HepG2 (cell line): Measurements from ENCODE around the gene ASB9. TPM values are rescaled to one million over a fixed set of nuclear protein-coding genes. Genes with fewer than 3 reads are reported as not detected.

Experiments used
- ATAC-seq: fragments of 200-7000 bp; cut with Tn5 transposase; 3 replicates; pipeline ENCODE4 v1.9.1; 2020; ENCODE audit warnings: mild to moderate bottlenecking, moderate library complexity
- BruUV-seq: library from RNA; stranded (reverse); fragments of 400-500 nt; replicated peaks from 2 replicates; lab custom pipeline; 2021; lab: Mats Ljungman, UMichigan
- CTCF ChIA-PET: fragments of 300-600 bp; formaldehyde crosslinking; extraction: SDS; loops from one replicate; lab custom pipeline; 2021; ENCODE audit warnings: low total read pairs, inconsistent platforms, low intra/inter-chr PET ratio; lab: Yijun Ruan, JAX
- POLR2A ChIA-PET: fragments of 350-600 bp; sonication (Branson Sonifier 250); formaldehyde crosslinking; loops from one replicate; lab custom pipeline; 2020; ENCODE audit warnings: antibody characterized with exemption, inconsistent platforms; lab: Yijun Ruan, JAX
- DNase-seq: peaks from one replicate; pipeline ENCODE4 v3.0.0-alpha.2; 2015; ENCODE audit warnings: low spot score
- FAIRE-seq: peaks from 3 replicates; lab custom pipeline; 2011; peaks lifted over from hg19 to GRCh38; lab: Jason Lieb, UNC
- H2AFZ ChIP-seq: one replicate; pipeline ENCODE4 v1.6.1; 2011; ENCODE audit warnings: low read length, inconsistent platforms
- H3K27ac ChIP-seq: fragments of 300-600 bp; 3 replicates; pipeline ENCODE4 v1.8.0; 2011; ENCODE audit warnings: mixed run types, mild to moderate bottlenecking, mixed read lengths, low read length, inconsistent platforms; ENCODE audit not compliant: insufficient read depth; ENCODE audit errors: extremely low read length
- H3K27me3 ChIP-seq, 2 experiments: fragments of 200-600 bp in 1 of 2; 2 replicates in 1 of 2; 3 replicates in 1 of 2; pipeline versions ENCODE4 v1.6.0 to v1.8.0; 2011; ENCODE audit warnings: low read length in 2 of 2, mild to moderate bottlenecking in 2 of 2, moderate library complexity in 2 of 2, inconsistent platforms in 1 of 2; ENCODE audit not compliant: insufficient read depth in 2 of 2, control insufficient read depth in 1 of 2
- H3K36me3 ChIP-seq, 2 experiments: fragments of 200-600 bp in 1 of 2; replicated peaks in 1 of 2; 2 replicates in 1 of 2; 3 replicates in 1 of 2; pipeline versions ENCODE4 v1.5.1 to v1.8.0; 2011; ENCODE audit warnings: low read length in 2 of 2, inconsistent platforms in 1 of 2; ENCODE audit not compliant: insufficient read depth in 2 of 2, control insufficient read depth in 1 of 2
- H3K4me1 ChIP-seq: 2 replicates; pipeline ENCODE4 v1.5.1; 2012; ENCODE audit warnings: low read length, inconsistent platforms; ENCODE audit not compliant: insufficient read depth
- H3K4me2 ChIP-seq: 2 replicates; pipeline ENCODE4 v1.6.0; 2011; ENCODE audit warnings: low read depth, low read length, inconsistent platforms
- H3K4me3 ChIP-seq, 3 experiments: fragments of 200-600 bp in 1 of 3; sonication (generic), shearing (Covaris generic) in 1 of 3; replicated peaks in 1 of 3; 2 replicates each; pipeline ENCODE4 v1.5.1; 2011 to 2016; ENCODE audit warnings: low read length in 3 of 3, inconsistent platforms in 2 of 3, low read depth in 2 of 3, mild to moderate bottlenecking in 2 of 3, control low read depth in 1 of 3, mixed read lengths in 1 of 3; ENCODE audit not compliant: insufficient read depth in 1 of 3
- H3K79me2 ChIP-seq: one replicate; pipeline ENCODE4 v1.6.1; 2011; ENCODE audit warnings: low read length, inconsistent platforms; ENCODE audit not compliant: insufficient read depth
- H3K9ac ChIP-seq: 2 replicates; pipeline ENCODE4 v1.6.0; 2011; ENCODE audit warnings: mild to moderate bottlenecking, low read depth, low read length, inconsistent platforms; ENCODE audit not compliant: insufficient read depth
- H3K9me3 ChIP-seq: 2 replicates; pipeline ENCODE4 v1.5.1; 2012; ENCODE audit warnings: mild to moderate bottlenecking, low read length
- H4K20me1 ChIP-seq: 2 replicates; pipeline ENCODE4 v1.6.0; 2011; ENCODE audit warnings: inconsistent platforms, mild to moderate bottlenecking, low read length, moderate library complexity; ENCODE audit not compliant: insufficient read depth
- HINFP ChIP-seq: sonication (generic); formaldehyde crosslinking; IDR thresholded peaks from 2 replicates; pipeline ENCODE4 v1.4.0; 2020; ENCODE audit warnings: low read depth, mild to moderate bottlenecking, missing genetic modification reagents
- NKX3-1 ChIP-seq: sonication (generic); formaldehyde crosslinking; IDR thresholded peaks from 2 replicates; pipeline ENCODE4 v1.5.0; 2020; ENCODE audit warnings: missing genetic modification reagents
- TBL1XR1 ChIP-seq: fragments of 150-350 bp; IDR thresholded peaks from 2 replicates; pipeline ENCODE4 v1.6.1; 2014; ENCODE audit warnings: borderline replicate concordance, low read length; ENCODE audit not compliant: partially characterized antibody
- U2AF2 ChIP-seq: fragments of 200-400 bp; formaldehyde crosslinking; IDR thresholded peaks from 2 replicates; pipeline ENCODE4 v1.6.1; 2017; ENCODE audit warnings: low read depth, mild to moderate bottlenecking, low read length
- ZNF17 ChIP-seq: sonication (generic); formaldehyde crosslinking; IDR thresholded peaks from 2 replicates; pipeline ENCODE4 v1.5.0; 2020; ENCODE audit warnings: mild to moderate bottlenecking, missing genetic modification reagents
- ZNF782 ChIP-seq: sonication (generic); formaldehyde crosslinking; IDR thresholded peaks from 2 replicates; pipeline ENCODE4 v1.4.0; 2020; ENCODE audit warnings: missing genetic modification reagents, mild to moderate bottlenecking, borderline replicate concordance
- ZNF790 ChIP-seq: sonication (generic); formaldehyde crosslinking; IDR thresholded peaks from 2 replicates; pipeline ENCODE4 v1.8.0; 2022; ENCODE audit warnings: missing genetic modification reagents, mild to moderate bottlenecking, borderline replicate concordance
- WGBS: methylation state at CpG from one replicate; pipeline ENCODE4 v1.1.6; 2017; ENCODE audit warnings: low lambda C conversion rate; 5-methylcytosine and 5-hydroxymethylcytosine counted together
- in situ Hi-C: cut with HindIII; loops from 2 replicates; pipeline ENCODE4 v1.10.0; 2017; ENCODE audit warnings: low pct_unique_long_range_greater_than_20kb; ENCODE audit not compliant: extremely low pct_ligation_motif_present
- intact Hi-C: fragments of 100-400 bp; cut with micrococcal nuclease; formaldehyde crosslinking; loops from one replicate; pipeline ENCODE4 v1.10.0; 2022; ENCODE audit not compliant: unreplicated experiment
- polyA plus RNA-seq, 8 experiments: library from polyadenylated mRNA; depleted of rRNA in 3 of 8; stranded (reverse) in 7 of 8; unstranded in 1 of 8; fragments of >200 nt; fragmentation: Illumina TruSeq in 4 of 8; extraction: Trizol in 4 of 8; gene quantifications; 2 replicates each; pipeline versions ENCODE4 v1.2.1 to v1.2.3, GENCODE V29; 2011 to 2016; ENCODE audit warnings: low read depth in 4 of 8, missing spikeins in 1 of 8, mixed read lengths in 1 of 8; ENCODE audit not compliant: insufficient read depth in 1 of 8
- total RNA-seq, 5 experiments: library from RNA; depleted of rRNA; stranded (reverse); fragments of >200 nt; fragmentation: Illumina TruSeq; extraction: Trizol; gene quantifications; 2 replicates each; pipeline ENCODE4 v1.2.3, GENCODE V29; 2016; ENCODE audit warnings: low read depth in 1 of 5
- TF ChIP-seq, protein P1 (sequence below): sonication (generic); formaldehyde crosslinking; conservative IDR thresholded peaks from 2 replicates; pipeline ENCODE4 v1.8.0; 2022; ENCODE audit warnings: missing genetic modification reagents
- TF ChIP-seq, protein P2 (sequence below): sonication (generic); formaldehyde crosslinking; IDR thresholded peaks from 2 replicates; pipeline ENCODE4 v1.8.1; 2023; ENCODE audit warnings: mild to moderate bottlenecking, missing genetic modification reagents
- TF ChIP-seq, protein P3 (sequence below): sonication (generic); formaldehyde crosslinking; IDR thresholded peaks from 2 replicates; pipeline ENCODE4 v1.9.0; 2022; ENCODE audit warnings: low read depth, missing genetic modification reagents
- TF ChIP-seq, protein P4 (sequence below): sonication (generic); formaldehyde crosslinking; IDR thresholded peaks from 2 replicates; pipeline ENCODE4 v1.4.0; 2020; ENCODE audit warnings: mild to moderate bottlenecking, missing genetic modification reagents
- TF ChIP-seq, protein P5 (sequence below): sonication (generic); formaldehyde crosslinking; IDR thresholded peaks from 2 replicates; pipeline ENCODE4 v1.8.1; 2022; ENCODE audit warnings: low read depth, mild to moderate bottlenecking, missing genetic modification reagents

Gene ASB9
- total and polyA plus RNA-seq, 2 of the 13 experiments (the other 11 are each of a cell fraction or from before 2014, with no cell fraction given) = 4.2 to 13.8 TPM

- TF ChIP-seq ZNF782 (CRISPR knock-in tag) (no peak), TBL1XR1 (no peak)
- TF ChIP-seq, protein P1, sequence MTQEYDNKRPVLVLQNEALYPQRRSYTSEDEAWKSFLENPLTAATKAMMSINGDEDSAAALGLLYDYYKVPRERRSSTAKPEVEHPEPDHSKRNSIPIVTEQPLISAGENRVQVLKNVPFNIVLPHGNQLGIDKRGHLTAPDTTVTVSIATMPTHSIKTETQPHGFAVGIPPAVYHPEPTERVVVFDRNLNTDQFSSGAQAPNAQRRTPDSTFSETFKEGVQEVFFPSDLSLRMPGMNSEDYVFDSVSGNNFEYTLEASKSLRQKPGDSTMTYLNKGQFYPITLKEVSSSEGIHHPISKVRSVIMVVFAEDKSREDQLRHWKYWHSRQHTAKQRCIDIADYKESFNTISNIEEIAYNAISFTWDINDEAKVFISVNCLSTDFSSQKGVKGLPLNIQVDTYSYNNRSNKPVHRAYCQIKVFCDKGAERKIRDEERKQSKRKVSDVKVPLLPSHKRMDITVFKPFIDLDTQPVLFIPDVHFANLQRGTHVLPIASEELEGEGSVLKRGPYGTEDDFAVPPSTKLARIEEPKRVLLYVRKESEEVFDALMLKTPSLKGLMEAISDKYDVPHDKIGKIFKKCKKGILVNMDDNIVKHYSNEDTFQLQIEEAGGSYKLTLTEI (CRISPR knock-in tag) = no peak
These were observed 61.9 kb downstream of the ASB9 start (continued) for GRCh38 chrX:15207994-15208393.

DNA sequence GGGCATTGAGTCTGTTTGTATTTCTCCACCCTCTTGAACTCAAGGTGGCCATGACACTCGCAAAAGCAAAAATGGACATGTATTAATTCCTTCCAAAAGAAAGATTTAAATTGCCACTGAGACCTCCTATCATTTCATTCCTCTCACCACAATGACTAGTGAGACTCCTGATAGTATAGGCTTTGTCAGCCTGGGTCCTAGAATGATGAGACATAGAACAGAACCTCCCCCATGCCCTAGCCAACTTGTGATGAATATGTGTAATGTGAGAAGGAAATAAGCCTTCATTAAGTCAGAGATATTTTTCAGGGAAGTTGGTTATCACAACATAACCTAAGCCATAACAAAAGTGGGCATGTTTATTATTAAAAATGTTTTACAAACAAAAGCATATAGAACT lies 62.5 kb downstream of the ASB9 start:
- no peaks in the 10 kb centered on the region for H3K27me3 ChIP-seq
- CTCF ChIA-PET = no interaction called here
- in situ Hi-C loops = no loop called here
- H3K9ac ChIP-seq = no peak overlapping the region
- no peaks in the 10 kb centered on the region for H3K4me1 ChIP-seq
- FAIRE-seq (no peak), DNase-seq (no peak), ATAC-seq (no peak)
- no peak overlapping the region for H3K4me3 ChIP-seq
- no peaks in the 10 kb centered on the region for H3K36me3 ChIP-seq
- 6% methylated on average over 1 of the region's 1 CpG for WGBS
- BruUV-seq = no TSS peak
- intact Hi-C loops = no loop called here
- no peaks in the 10 kb centered on the region for H3K9me3 ChIP-seq
- POLR2A ChIA-PET = no interaction called here
- H4K20me1 ChIP-seq = no peaks in the 10 kb centered on the region
- no peak overlapping the region for H3K4me2 ChIP-seq
- no peak overlapping the region for H2AFZ ChIP-seq
- no peaks in the 10 kb centered on the region for H3K79me2 ChIP-seq
- H3K27ac ChIP-seq = no peak overlapping the region
- TF ChIP-seq ZNF790 = no peak
- TF ChIP-seq ZNF17 = no peak
- TF ChIP-seq HINFP (CRISPR knock-in tag) = no peak
- no peak for TF ChIP-seq U2AF2
- TF ChIP-seq, protein P2, sequence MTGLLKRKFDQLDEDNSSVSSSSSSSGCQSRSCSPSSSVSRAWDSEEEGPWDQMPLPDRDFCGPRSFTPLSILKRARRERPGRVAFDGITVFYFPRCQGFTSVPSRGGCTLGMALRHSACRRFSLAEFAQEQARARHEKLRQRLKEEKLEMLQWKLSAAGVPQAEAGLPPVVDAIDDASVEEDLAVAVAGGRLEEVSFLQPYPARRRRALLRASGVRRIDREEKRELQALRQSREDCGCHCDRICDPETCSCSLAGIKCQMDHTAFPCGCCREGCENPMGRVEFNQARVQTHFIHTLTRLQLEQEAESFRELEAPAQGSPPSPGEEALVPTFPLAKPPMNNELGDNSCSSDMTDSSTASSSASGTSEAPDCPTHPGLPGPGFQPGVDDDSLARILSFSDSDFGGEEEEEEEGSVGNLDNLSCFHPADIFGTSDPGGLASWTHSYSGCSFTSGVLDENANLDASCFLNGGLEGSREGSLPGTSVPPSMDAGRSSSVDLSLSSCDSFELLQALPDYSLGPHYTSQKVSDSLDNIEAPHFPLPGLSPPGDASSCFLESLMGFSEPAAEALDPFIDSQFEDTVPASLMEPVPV (CRISPR knock-in tag) = no peak
- TF ChIP-seq, protein P3, sequence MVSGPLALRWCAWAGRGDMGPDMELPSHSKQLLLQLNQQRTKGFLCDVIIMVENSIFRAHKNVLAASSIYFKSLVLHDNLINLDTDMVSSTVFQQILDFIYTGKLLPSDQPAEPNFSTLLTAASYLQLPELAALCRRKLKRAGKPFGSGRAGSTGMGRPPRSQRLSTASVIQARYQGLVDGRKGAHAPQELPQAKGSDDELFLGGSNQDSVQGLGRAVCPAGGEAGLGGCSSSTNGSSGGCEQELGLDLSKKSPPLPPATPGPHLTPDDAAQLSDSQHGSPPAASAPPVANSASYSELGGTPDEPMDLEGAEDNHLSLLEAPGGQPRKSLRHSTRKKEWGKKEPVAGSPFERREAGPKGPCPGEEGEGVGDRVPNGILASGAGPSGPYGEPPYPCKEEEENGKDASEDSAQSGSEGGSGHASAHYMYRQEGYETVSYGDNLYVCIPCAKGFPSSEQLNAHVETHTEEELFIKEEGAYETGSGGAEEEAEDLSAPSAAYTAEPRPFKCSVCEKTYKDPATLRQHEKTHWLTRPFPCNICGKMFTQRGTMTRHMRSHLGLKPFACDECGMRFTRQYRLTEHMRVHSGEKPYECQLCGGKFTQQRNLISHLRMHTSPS (CRISPR knock-in tag) = no peak
- TF ChIP-seq, protein P4, sequence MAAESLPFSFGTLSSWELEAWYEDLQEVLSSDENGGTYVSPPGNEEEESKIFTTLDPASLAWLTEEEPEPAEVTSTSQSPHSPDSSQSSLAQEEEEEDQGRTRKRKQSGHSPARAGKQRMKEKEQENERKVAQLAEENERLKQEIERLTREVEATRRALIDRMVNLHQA (CRISPR knock-in tag) = no peak
- TF ChIP-seq, protein P5, sequence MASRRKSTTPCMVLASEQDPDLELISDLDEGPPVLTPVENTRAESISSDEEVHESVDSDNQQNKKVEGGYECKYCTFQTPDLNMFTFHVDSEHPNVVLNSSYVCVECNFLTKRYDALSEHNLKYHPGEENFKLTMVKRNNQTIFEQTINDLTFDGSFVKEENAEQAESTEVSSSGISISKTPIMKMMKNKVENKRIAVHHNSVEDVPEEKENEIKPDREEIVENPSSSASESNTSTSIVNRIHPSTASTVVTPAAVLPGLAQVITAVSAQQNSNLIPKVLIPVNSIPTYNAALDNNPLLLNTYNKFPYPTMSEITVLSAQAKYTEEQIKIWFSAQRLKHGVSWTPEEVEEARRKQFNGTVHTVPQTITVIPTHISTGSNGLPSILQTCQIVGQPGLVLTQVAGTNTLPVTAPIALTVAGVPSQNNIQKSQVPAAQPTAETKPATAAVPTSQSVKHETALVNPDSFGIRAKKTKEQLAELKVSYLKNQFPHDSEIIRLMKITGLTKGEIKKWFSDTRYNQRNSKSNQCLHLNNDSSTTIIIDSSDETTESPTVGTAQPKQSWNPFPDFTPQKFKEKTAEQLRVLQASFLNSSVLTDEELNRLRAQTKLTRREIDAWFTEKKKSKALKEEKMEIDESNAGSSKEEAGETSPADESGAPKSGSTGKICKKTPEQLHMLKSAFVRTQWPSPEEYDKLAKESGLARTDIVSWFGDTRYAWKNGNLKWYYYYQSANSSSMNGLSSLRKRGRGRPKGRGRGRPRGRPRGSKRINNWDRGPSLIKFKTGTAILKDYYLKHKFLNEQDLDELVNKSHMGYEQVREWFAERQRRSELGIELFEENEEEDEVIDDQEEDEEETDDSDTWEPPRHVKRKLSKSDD (CRISPR knock-in tag) = no peak
- TF ChIP-seq NKX3-1 (CRISPR knock-in tag) = no peak
